Gastrocnemius medialis (tissue), 4 donors: ENCODE measurements around the gene ATXN1.

Source experiments
- CTCF ChIP-seq, 5 experiments: fragments of 450-650 bp in 3 of 5; fragments of 200-600 bp in 2 of 5; sonication (generic) in 2 of 5; IDR thresholded peaks in 4 of 5; conservative IDR thresholded peaks in 1 of 5; 1 replicate in 4 of 5; 2 replicates in 1 of 5; pipeline ENCODE4 v1.5.1; 2016 to 2019; ENCODE audit warnings: antibody characterized with exemption in 5 of 5, mild to moderate bottlenecking in 3 of 5, moderate library complexity in 3 of 5
- POLR2A ChIP-seq, 2 donors: fragments of 450-650 bp; IDR thresholded peaks; one replicate each; pipeline ENCODE4 v1.6.1; 2017; ENCODE audit warnings: antibody characterized with exemption in 2 of 2, mild to moderate bottlenecking in 2 of 2, moderate library complexity in 2 of 2

- TF ChIP-seq POLR2A (IDR thresholded peaks at IDR 0.05), result no peak
- TF ChIP-seq CTCF (IDR thresholded peaks at IDR 0.05 in 4 of 5, conservative IDR thresholded peaks at IDR 0.05 in 1 of 5), result no peak
These were observed 283.7 kb downstream of the ATXN1 start for GRCh38 chr6:16477367-16478149.
